Calu3 (cell line): ENCODE data around the gene IDUA. TPM values are rescaled to one million over a fixed set of nuclear protein-coding genes. Genes with fewer than 3 reads are reported as not detected.

Experiments used
- BruUV-seq: library from RNA; stranded (reverse); fragments of 400-500 nt; replicated peaks from 2 replicates; lab custom pipeline; 2021; lab: Mats Ljungman, UMichigan
- CTCF ChIA-PET: fragments of 300-600 bp; sonication (Branson Sonifier 250); formaldehyde crosslinking; loops from one replicate; lab custom pipeline; 2022; ENCODE audit warnings: antibody characterized with exemption; lab: Charles Lee
- DNase-seq: peaks from one replicate; pipeline ENCODE4 v3.0.0; 2022
- H3K27ac Mint-ChIP-seq: one replicate; pipeline ENCODE4 v1.8.0; 2022; ENCODE audit warnings: mixed read lengths; ENCODE audit not compliant: unreplicated experiment
- H3K27me3 Mint-ChIP-seq: one replicate; pipeline ENCODE4 v1.8.0; 2022; ENCODE audit warnings: mixed read lengths; ENCODE audit not compliant: unreplicated experiment
- H3K36me3 Mint-ChIP-seq: one replicate; pipeline ENCODE4 v1.8.0; 2022; ENCODE audit warnings: mild to moderate bottlenecking, moderate library complexity, mixed read lengths; ENCODE audit not compliant: insufficient read depth, unreplicated experiment
- H3K4me1 Mint-ChIP-seq: one replicate; pipeline ENCODE4 v1.8.0; 2022; ENCODE audit warnings: mild to moderate bottlenecking, low read depth, mixed read lengths; ENCODE audit not compliant: unreplicated experiment
- H3K4me3 Mint-ChIP-seq: one replicate; pipeline ENCODE4 v1.8.0; 2022; ENCODE audit warnings: mild to moderate bottlenecking, low read depth, moderate library complexity, mixed read lengths; ENCODE audit not compliant: unreplicated experiment
- H3K9me3 Mint-ChIP-seq: one replicate; pipeline ENCODE4 v1.8.0; 2022; ENCODE audit warnings: low read depth, mixed read lengths; ENCODE audit not compliant: unreplicated experiment
- intact Hi-C: fragments of 100-400 bp; cut with micrococcal nuclease; formaldehyde crosslinking; loops from one replicate; pipeline ENCODE4 v1.10.0; 2022; ENCODE audit not compliant: unreplicated experiment
- total RNA-seq: library from RNA; stranded (reverse); gene quantifications from 2 replicates; pipeline ENCODE4 v1.2.3, GENCODE V29; 2022
- TF ChIP-seq, protein P1 (sequence below): fragments of 200-600 bp; IDR thresholded peaks from one replicate; pipeline ENCODE4 v1.8.0; 2022; ENCODE audit warnings: antibody characterized with exemption; ENCODE audit not compliant: unreplicated experiment

IDUA gene
- total RNA-seq, 1 experiment from 2014 or later, result 38.8 TPM

GRCh38 chr4:982291-982690 lies 4.6 kb upstream of the IDUA start:
- no peak for DNase-seq
- Mint-ChIP-seq H3K27ac (no peak overlapping the region), H3K9me3 (no peaks in the 10 kb centered on the region), H3K4me1 (peaks cover 8% of the 10 kb centered on the region), H3K4me3 (no peak overlapping the region), H3K27me3 (no peaks in the 10 kb centered on the region), H3K36me3 (peaks cover 8% of the 10 kb centered on the region)
- TF ChIP-seq, protein P1, sequence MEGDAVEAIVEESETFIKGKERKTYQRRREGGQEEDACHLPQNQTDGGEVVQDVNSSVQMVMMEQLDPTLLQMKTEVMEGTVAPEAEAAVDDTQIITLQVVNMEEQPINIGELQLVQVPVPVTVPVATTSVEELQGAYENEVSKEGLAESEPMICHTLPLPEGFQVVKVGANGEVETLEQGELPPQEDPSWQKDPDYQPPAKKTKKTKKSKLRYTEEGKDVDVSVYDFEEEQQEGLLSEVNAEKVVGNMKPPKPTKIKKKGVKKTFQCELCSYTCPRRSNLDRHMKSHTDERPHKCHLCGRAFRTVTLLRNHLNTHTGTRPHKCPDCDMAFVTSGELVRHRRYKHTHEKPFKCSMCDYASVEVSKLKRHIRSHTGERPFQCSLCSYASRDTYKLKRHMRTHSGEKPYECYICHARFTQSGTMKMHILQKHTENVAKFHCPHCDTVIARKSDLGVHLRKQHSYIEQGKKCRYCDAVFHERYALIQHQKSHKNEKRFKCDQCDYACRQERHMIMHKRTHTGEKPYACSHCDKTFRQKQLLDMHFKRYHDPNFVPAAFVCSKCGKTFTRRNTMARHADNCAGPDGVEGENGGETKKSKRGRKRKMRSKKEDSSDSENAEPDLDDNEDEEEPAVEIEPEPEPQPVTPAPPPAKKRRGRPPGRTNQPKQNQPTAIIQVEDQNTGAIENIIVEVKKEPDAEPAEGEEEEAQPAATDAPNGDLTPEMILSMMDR, result no peak
- BruUV-seq, result no TSS peak
- CTCF ChIA-PET, result no interaction called here
- intact Hi-C loops, result no loop called here

- no peaks in the 10 kb centered on the region for H3K27me3 Mint-ChIP-seq
- BruUV-seq, result no TSS peak
- CTCF ChIA-PET, result no interaction called here
- TF ChIP-seq, protein P1, result no peak
- peaks cover 13% of the 10 kb centered on the region for H3K36me3 Mint-ChIP-seq
- no peaks in the 10 kb centered on the region for H3K9me3 Mint-ChIP-seq
- no peak overlapping the region for H3K4me3 Mint-ChIP-seq
- H3K27ac Mint-ChIP-seq, result no peak overlapping the region
- intact Hi-C loops, result no loop called here
- H3K4me1 Mint-ChIP-seq, result peaks cover 8% of the 10 kb centered on the region
- no peak for DNase-seq
Measured at GRCh38 chr4:982814-983213, 4.0 kb upstream of the IDUA start.

DNA sequence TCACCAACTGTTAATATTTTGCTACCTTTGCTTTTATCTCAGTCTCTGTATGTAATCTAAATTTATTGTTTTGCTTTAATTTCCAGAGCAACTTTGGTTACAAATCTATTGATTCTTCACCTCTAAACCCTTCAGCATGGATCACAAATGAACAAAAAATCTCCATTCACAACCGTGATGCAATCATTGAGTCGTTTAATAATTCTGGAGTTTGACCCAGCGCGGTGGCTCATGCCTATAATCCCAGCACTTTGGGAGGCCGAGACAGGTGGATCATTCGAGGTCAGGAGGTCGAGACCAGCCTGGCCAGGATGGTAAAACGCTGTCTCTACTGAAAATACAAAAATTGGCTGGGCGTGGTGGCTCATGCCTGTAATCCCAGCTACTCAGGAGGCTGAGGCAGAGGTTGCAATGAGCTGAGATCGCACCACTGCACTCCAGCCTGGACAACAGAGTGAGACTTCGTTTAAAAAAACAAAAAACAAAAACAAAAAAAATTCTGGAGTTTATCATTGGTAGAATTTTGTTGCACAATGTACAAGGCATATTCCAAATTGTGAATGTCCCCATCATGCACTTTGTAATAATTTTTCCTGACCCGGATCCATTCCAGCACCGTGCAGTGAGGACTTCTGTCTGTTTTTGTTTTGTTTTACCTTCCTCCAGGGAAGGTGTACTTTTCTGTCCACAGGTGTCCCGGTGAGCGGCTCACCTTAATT lies 2.3 kb upstream of the IDUA start:
- Mint-ChIP-seq H3K27me3 (no peaks in the 10 kb centered on the region), H3K36me3 (peaks cover 17% of the 10 kb centered on the region), H3K4me1 (peaks cover 8% of the 10 kb centered on the region), H3K4me3 (peak overlapping the region; percentile 55), H3K27ac (no peak overlapping the region), H3K9me3 (no peaks in the 10 kb centered on the region)
- no TSS peak for BruUV-seq
- CTCF ChIA-PET, result interaction anchor here (0.6 kb wide), 1 partner anchor 213 kb away, joined by 5 read pairs; no protein-coding TSS in a partner anchor
- TF ChIP-seq, protein P1, result no peak
- DNase-seq, result no peak
- intact Hi-C loops, result no loop called here

GRCh38 chr4:985123-985830 lies 1.6 kb upstream of the IDUA start:
- peaks cover 18% of the 10 kb centered on the region for H3K36me3 Mint-ChIP-seq
- H3K9me3 Mint-ChIP-seq, result no peaks in the 10 kb centered on the region
- no TSS peak for BruUV-seq
- peak; percentile 79 for DNase-seq
- no peak overlapping the region for H3K27ac Mint-ChIP-seq
- peak overlapping the region; percentile 55 for H3K4me3 Mint-ChIP-seq
- H3K27me3 Mint-ChIP-seq, result no peaks in the 10 kb centered on the region
- TF ChIP-seq, protein P1, result no peak
- H3K4me1 Mint-ChIP-seq, result peaks cover 8% of the 10 kb centered on the region
- intact Hi-C loops, result no loop called here
- CTCF ChIA-PET, result interaction anchor here (0.6 kb wide), 1 partner anchor 214 kb away, joined by 5 read pairs; no protein-coding TSS in a partner anchor
